Measurements from ENCODE around the gene TMEM139.

- TF ChIP-seq POLR2A (IDR thresholded peaks at IDR 0.05), result no peak
- TF ChIP-seq, protein P1, sequence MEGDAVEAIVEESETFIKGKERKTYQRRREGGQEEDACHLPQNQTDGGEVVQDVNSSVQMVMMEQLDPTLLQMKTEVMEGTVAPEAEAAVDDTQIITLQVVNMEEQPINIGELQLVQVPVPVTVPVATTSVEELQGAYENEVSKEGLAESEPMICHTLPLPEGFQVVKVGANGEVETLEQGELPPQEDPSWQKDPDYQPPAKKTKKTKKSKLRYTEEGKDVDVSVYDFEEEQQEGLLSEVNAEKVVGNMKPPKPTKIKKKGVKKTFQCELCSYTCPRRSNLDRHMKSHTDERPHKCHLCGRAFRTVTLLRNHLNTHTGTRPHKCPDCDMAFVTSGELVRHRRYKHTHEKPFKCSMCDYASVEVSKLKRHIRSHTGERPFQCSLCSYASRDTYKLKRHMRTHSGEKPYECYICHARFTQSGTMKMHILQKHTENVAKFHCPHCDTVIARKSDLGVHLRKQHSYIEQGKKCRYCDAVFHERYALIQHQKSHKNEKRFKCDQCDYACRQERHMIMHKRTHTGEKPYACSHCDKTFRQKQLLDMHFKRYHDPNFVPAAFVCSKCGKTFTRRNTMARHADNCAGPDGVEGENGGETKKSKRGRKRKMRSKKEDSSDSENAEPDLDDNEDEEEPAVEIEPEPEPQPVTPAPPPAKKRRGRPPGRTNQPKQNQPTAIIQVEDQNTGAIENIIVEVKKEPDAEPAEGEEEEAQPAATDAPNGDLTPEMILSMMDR (IDR thresholded peaks at IDR 0.05), result no peak
These were observed 27.8 kb upstream of the TMEM139 start for GRCh38 chr7:143256932-143257331.

All from lower leg skin (tissue), 3 donors.